CD4-positive, CD25-positive, alpha-beta regulatory T cell (primary cell): Measurements from ENCODE around the gene FOLR1. TPM values are rescaled to one million over a fixed set of nuclear protein-coding genes. Genes with fewer than 3 reads are reported as not detected.
"Not testable (repeated sequence)": the region's sequence is repeated elsewhere in the genome, so short reads cannot be mapped to it uniquely, and the experiment has no call there.

ENCODE experiments used
- ATAC-seq, 2 donors: fragments of 150-1000 bp; cut with Tn5 transposase; one replicate each; pipeline ENCODE4 v1.10.0; 2021; ENCODE audit warnings: low read depth in 2 of 2, moderate number of reproducible peaks in 2 of 2, moderate library complexity in 1 of 2
- DNase-seq, 3 donors: peaks; one replicate each; pipeline versions ENCODE4 v3.0.0 to v3.0.0-alpha.2; 2012 to 2022; ENCODE audit warnings: mixed read lengths in 1 of 3
- H3K27ac ChIP-seq: one replicate; pipeline ENCODE4 v1.7.0; 2013; ENCODE audit warnings: mild to moderate bottlenecking, low read length; ENCODE audit not compliant: insufficient read depth, poor library complexity, severe bottlenecking
- H3K27me3 ChIP-seq: one replicate; pipeline ENCODE4 v1.7.0; 2013; ENCODE audit warnings: low read length; ENCODE audit not compliant: control insufficient read depth, insufficient read depth
- H3K36me3 ChIP-seq: one replicate; pipeline ENCODE4 v1.7.0; 2013; ENCODE audit warnings: mild to moderate bottlenecking, low read length, moderate library complexity; ENCODE audit not compliant: control insufficient read depth, insufficient read depth
- H3K4me1 ChIP-seq: 2 replicates; pipeline ENCODE4 v1.7.0; 2013; ENCODE audit warnings: mild to moderate bottlenecking, low read length; ENCODE audit not compliant: insufficient read depth, control insufficient read depth, poor library complexity, severe bottlenecking
- H3K4me3 ChIP-seq: one replicate; pipeline ENCODE4 v1.7.0; 2013; ENCODE audit warnings: low read depth, mild to moderate bottlenecking, low read length, moderate library complexity
- H3K9me3 ChIP-seq, 2 experiments: 1 replicate in 1 of 2; 2 replicates in 1 of 2; pipeline ENCODE4 v1.7.0; 2013; ENCODE audit warnings: low read length in 2 of 2, mild to moderate bottlenecking in 1 of 2, moderate library complexity in 1 of 2; ENCODE audit not compliant: control insufficient read depth in 2 of 2
- H3K27ac Mint-ChIP-seq, 3 donors: one replicate each; pipeline ENCODE4 v1.8.0; 2020 to 2022; ENCODE audit warnings: mild to moderate bottlenecking in 3 of 3, mixed read lengths in 3 of 3, moderate library complexity in 2 of 3
- H3K27me3 Mint-ChIP-seq: one replicate; pipeline ENCODE4 v1.8.0; 2022; ENCODE audit warnings: mild to moderate bottlenecking, mixed read lengths
- H3K36me3 Mint-ChIP-seq: one replicate; pipeline ENCODE4 v1.8.0; 2020; ENCODE audit warnings: mixed read lengths
- H3K4me1 Mint-ChIP-seq, 4 donors: one replicate each; pipeline ENCODE4 v1.8.0; 2020 to 2022; ENCODE audit warnings: mixed read lengths in 4 of 4, mild to moderate bottlenecking in 1 of 4
- H3K4me3 Mint-ChIP-seq, 4 donors: one replicate each; pipeline ENCODE4 v1.8.0; 2020 to 2022; ENCODE audit warnings: mild to moderate bottlenecking in 4 of 4, mixed read lengths in 4 of 4, moderate library complexity in 3 of 4
- H3K9me3 Mint-ChIP-seq, 7 donors: one replicate each; pipeline ENCODE4 v1.8.0; 2020 to 2022; ENCODE audit warnings: mixed read lengths in 7 of 7, mild to moderate bottlenecking in 3 of 7, moderate library complexity in 2 of 7
- polyA plus RNA-seq, 4 donors: library from polyadenylated mRNA; unstranded; fragments of 300-500 nt; fragmentation: Illumina TruSeq; gene quantifications; one replicate each; pipeline ENCODE4 v1.2.3, GENCODE V29; 2021
- total RNA-seq: library from RNA; stranded (reverse); gene quantifications from one replicate; pipeline ENCODE4 v1.2.3, GENCODE V29; 2022

Gene FOLR1
- total and polyA plus RNA-seq, 5 donors from 2014 or later, result not detected

DNA sequence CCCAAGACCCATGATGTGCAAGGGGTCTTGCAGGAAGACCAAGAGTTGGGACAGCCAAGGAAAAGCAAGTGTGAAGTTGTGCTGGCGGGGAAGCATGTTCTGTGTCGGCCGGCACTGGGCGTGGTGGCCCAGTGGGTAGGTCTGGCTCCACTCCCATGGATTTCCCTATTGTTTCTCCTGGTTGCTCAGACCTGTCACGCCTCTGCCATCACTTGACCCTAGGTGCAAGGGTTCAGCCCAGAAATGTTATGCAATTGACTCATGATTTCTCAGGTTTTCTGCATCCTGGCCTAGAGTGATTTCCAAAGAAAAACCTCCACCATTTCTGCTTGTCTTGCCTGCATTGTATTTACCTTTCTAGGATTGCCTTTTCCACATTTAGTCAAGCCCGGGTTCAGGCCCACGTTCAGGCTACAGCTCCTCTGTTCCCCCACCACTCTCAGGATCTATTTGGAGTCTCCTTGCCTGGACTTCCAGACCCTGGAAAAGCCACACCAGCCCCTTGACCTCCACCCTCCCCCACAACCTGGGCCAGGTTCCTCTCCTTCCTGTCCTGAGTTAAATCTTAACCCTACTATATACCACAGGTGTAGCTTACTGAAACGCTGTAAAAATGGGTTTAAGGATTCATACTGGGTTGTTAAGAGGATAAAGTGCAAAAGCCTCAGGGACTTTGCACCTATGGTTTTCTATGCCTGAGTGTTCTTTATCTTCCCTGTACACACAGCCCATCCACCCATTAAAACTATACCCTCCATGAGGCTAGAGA, 17.5 kb upstream of the FOLR1 start:
- Histone ChIP-seq H3K27ac (no peak overlapping the region), H3K9me3 (no peaks in the 10 kb centered on the region), H3K27me3 (no peaks in the 10 kb centered on the region), H3K36me3 (no peaks in the 10 kb centered on the region), H3K4me1 (no peaks in the 10 kb centered on the region), H3K4me3 (no peak overlapping the region)
- H3K4me1 Mint-ChIP-seq, result no peaks in the 10 kb centered on the region
- no peaks in the 10 kb centered on the region for H3K36me3 Mint-ChIP-seq
- DNase-seq (no peak), ATAC-seq (no peak)
- H3K27ac Mint-ChIP-seq, result no peak overlapping the region
- no peak overlapping the region for H3K4me3 Mint-ChIP-seq
- H3K27me3 Mint-ChIP-seq, result peaks cover 19% of the 10 kb centered on the region
- no peaks in the 10 kb centered on the region for H3K9me3 Mint-ChIP-seq

DNA sequence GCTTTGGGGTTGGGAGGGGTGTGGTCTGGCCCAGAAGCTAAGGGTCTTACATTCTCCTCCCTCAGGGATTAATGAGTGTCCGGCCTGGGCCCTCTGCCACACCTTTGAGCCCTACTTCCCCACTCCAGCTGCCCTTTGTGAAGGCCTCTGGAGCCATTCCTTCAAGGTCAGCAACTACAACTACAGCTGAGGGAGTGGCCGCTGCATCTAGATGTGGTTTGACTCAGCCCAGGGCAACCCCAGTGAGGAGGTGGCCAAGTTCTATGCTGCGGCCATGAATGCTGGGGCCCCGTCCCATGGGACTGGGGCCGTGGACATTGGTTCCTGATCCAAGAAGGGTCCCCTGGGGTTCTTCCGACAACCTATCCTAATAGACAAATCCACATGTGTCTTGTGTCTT, 14.3 kb upstream of the FOLR1 start:
- H3K36me3 Mint-ChIP-seq, result no peaks in the 10 kb centered on the region
- Histone ChIP-seq H3K9me3 (no peaks in the 10 kb centered on the region), H3K36me3 (no peaks in the 10 kb centered on the region), H3K27me3 (peaks cover 2% of the 10 kb centered on the region), H3K27ac (no peak overlapping the region), H3K4me3 (no peak overlapping the region), H3K4me1 (no peaks in the 10 kb centered on the region)
- no peak overlapping the region for H3K4me3 Mint-ChIP-seq
- H3K27me3 Mint-ChIP-seq, result peaks cover 27% of the 10 kb centered on the region
- DNase-seq (no peak), ATAC-seq (no peak)
- H3K9me3 Mint-ChIP-seq, result no peaks in the 10 kb centered on the region
- no peaks in the 10 kb centered on the region for H3K4me1 Mint-ChIP-seq
- H3K27ac Mint-ChIP-seq, result no peak overlapping the region

DNA sequence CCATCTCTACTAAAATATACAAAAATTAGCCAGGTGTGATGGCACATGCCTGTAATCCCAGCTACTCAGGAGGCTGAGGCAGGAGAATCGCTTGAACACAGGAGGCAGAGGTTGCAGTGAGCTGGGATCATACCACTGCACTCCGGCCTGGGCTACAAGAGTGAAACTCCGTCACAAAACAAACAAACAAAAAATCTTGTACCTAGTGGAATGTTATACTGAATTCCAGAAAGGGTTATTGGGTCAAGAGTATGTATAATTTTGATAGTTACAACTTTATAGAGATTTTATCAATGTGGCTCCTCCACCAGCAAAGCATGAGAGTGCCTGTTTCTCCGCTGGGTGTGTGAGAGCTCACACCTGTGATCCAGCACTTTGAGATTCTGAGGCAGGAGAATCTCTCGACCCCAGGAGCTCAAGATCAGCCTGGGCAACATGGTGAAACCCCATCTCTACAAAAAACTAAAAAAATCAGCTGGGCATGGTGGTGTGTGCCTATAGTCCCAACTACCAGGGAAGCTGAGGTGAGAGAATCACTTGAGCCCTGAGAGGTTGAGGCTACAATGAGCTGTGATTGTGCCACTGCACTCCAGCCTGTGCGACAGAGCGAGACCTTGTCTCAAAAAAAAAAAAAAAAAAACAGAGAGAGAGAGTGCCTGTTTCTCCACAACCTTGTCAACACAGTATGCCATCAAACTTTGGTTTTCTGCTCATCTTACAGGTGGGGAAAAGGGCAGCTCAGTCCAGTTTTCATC, 12.7 kb upstream of the FOLR1 start:
- no peaks in the 10 kb centered on the region for H3K36me3 ChIP-seq
- peaks cover 37% of the 10 kb centered on the region for H3K27me3 Mint-ChIP-seq
- no peak for ATAC-seq
- H3K4me1 ChIP-seq, result no peaks in the 10 kb centered on the region
- H3K9me3 Mint-ChIP-seq, result no peaks in the 10 kb centered on the region
- DNase-seq, result no peak
- H3K27ac Mint-ChIP-seq, result no peak overlapping the region
- no peak overlapping the region for H3K4me3 ChIP-seq
- H3K27ac ChIP-seq, result no peak overlapping the region
- peaks cover 2% of the 10 kb centered on the region for H3K27me3 ChIP-seq
- no peaks in the 10 kb centered on the region for H3K9me3 ChIP-seq
- H3K4me3 Mint-ChIP-seq, result no peak overlapping the region
- H3K36me3 Mint-ChIP-seq, result no peaks in the 10 kb centered on the region
- H3K4me1 Mint-ChIP-seq, result peaks cover 0 to 4% (median under 1%) of the 10 kb centered on the region in 4 donors

DNA sequence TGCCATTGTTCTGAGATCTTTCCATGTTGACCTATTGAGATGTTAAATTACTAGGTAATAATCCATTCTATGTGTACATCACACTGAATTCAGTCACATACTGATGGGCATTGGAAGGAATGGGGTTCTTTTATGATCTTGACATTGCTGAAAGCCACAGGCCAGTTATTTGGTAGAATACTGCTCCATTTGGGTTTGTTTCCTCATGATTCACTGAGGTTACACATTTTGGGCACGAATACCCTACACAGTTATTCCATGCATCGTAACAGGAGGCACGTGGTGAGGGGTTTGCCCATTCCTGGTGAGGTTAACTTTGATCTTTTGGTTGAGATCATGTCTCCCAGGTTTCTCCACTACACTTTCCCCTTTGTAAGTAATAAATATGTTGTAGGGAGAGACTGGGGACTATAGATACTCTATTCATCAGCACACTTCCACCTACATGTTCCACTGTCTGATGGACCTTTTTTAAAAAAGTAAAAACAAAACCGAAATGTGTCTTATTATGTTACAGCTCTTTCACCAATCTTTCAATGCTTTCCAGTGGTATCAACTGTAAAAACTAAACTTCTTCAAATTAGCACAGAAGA, 12.0 kb upstream of the FOLR1 start:
- H3K4me3 ChIP-seq, result no peak overlapping the region
- Mint-ChIP-seq H3K4me3 (no peak overlapping the region), H3K9me3 (no peaks in the 10 kb centered on the region), H3K4me1 (peaks cover 0 to 4% (median under 1%) of the 10 kb centered on the region in 4 donors), H3K27me3 (peaks cover 33% of the 10 kb centered on the region), H3K27ac (peak overlapping the region in 1 of 3 donors; percentile 2), H3K36me3 (no peaks in the 10 kb centered on the region)
- H3K36me3 ChIP-seq, result no peaks in the 10 kb centered on the region
- no peak overlapping the region for H3K27ac ChIP-seq
- DNase-seq, result no peak
- no peaks in the 10 kb centered on the region for H3K9me3 ChIP-seq
- no peaks in the 10 kb centered on the region for H3K4me1 ChIP-seq
- peaks cover 2% of the 10 kb centered on the region for H3K27me3 ChIP-seq
- no peak for ATAC-seq

DNA sequence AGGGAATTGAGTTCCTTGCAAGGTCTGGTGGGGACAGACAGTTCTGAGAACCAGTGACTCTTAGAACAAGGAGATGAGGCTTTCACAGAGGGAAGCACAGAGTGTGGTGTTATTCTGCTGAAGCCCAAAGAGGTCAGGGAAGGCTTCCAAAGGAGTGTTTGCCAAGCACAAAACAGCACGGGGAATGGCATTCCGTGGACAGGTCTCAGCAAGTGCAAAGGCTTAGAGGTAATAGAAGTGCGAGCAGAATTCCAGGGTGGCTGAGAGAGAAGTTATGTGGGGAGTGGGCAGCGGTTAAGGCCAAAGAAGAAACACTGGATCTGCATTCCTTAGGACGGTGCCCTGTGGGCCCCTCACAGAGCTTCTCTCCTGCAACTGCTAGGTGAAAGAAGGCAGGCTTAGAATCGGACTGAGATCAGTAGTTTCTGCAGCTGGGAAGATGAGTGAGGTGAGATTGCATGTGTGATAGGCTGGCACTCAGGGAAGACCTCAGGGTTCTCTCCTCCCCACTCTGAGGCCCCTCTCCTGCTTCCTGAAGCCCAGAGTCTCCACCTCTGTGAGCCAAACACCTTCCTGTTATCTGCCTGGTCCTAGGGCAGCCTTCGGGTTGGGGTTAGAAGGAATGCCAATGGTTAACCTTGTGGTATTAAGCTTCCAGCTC, 10.9 kb upstream of the FOLR1 start:
- not testable (repeated sequence) for H3K27me3 ChIP-seq, H3K4me3 ChIP-seq, DNase-seq, H3K4me3 Mint-ChIP-seq, ATAC-seq, H3K9me3 ChIP-seq, H3K36me3 Mint-ChIP-seq, H3K4me1 ChIP-seq, H3K4me1 Mint-ChIP-seq, H3K27ac ChIP-seq, H3K9me3 Mint-ChIP-seq, H3K36me3 ChIP-seq
- Mint-ChIP-seq H3K27ac (peak overlapping the region in 1 of 3 donors; percentile 2), H3K27me3 (peaks cover 27% of the 10 kb centered on the region)

DNA sequence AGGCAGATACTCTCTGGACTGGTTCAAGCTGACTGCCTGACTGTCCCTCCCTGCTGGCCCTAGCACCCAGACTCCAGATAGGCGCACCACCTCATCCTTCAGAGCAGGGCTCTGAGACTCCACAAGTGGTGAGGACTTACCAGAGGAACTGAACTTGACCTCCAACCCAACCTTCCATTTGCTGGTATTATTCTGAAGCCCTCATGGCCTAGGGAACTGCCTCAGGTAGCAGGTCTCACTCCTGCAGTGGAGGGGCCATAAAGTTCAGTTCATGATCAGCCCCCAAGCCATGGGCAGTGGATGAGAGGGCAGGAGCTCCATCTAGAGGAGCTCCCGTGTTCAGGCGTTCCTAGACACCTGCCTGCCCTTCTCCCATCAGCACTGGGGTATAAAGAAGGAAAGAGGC, 10.4 kb upstream of the FOLR1 start:
- H3K4me3 ChIP-seq, H3K27ac ChIP-seq, H3K4me3 Mint-ChIP-seq, H3K9me3 Mint-ChIP-seq, H3K4me1 ChIP-seq, H3K27ac Mint-ChIP-seq, ATAC-seq, H3K9me3 ChIP-seq, DNase-seq, H3K36me3 ChIP-seq, H3K27me3 ChIP-seq, H3K4me1 Mint-ChIP-seq, H3K36me3 Mint-ChIP-seq: not testable (repeated sequence)
- peaks cover 22% of the 10 kb centered on the region for H3K27me3 Mint-ChIP-seq

DNA sequence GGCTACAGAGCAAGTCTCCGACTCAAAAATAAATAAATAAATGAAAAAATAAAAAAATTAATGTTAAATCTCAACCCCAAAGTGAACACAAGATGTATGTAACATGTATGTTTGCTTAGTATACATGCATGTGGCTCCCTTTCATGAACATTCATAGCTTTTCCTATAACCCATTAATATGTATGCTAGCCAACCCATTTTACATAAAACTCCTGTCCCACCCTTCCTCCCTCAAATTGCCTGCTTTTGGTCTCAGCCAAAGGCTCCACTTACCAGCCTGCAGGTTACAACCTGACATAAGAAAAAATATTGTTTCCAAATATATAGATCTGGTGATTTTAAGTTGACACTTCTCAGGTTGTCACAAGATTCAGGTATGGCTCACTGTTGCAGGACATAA, 3.7 kb upstream of the FOLR1 start:
- H3K4me1 ChIP-seq, result no peaks in the 10 kb centered on the region

More for the DNA sequence above, 3.7 kb upstream of the FOLR1 start:
- H3K27me3 ChIP-seq, result no peaks in the 10 kb centered on the region
- Mint-ChIP-seq H3K36me3 (no peaks in the 10 kb centered on the region), H3K4me3 (no peak overlapping the region), H3K27me3 (peaks cover 5% of the 10 kb centered on the region), H3K4me1 (peaks cover 0 to 4% (median under 1%) of the 10 kb centered on the region in 4 donors), H3K27ac (no peak overlapping the region), H3K9me3 (no peaks in the 10 kb centered on the region)
- H3K36me3 ChIP-seq, result no peaks in the 10 kb centered on the region
- no peak for ATAC-seq
- no peak overlapping the region for H3K27ac ChIP-seq
- H3K9me3 ChIP-seq, result no peaks in the 10 kb centered on the region
- DNase-seq, result no peak
- no peak overlapping the region for H3K4me3 ChIP-seq
